OCI-LY7 (cell line): ENCODE measurements around the gene ANKRD65. TPM values are rescaled to one million over a fixed set of nuclear protein-coding genes. Genes with fewer than 3 reads are reported as not detected.
"Not testable (repeated sequence)": the region's sequence is repeated elsewhere in the genome, so short reads cannot be mapped to it uniquely, and the experiment has no call there.

ENCODE experiments used
- BruUV-seq: library from RNA; stranded (reverse); fragments of 400-500 nt; replicated peaks from 2 replicates; lab custom pipeline; 2021; lab: Mats Ljungman, UMichigan
- CTCF ChIA-PET: fragments of 300-600 bp; sonication (Branson Sonifier 250); formaldehyde crosslinking; loops from one replicate; lab custom pipeline; 2022; ENCODE audit warnings: antibody characterized with exemption; ENCODE audit not compliant: unreplicated experiment; lab: Charles Lee
- POLR2A ChIA-PET: fragments of 300-600 bp; sonication (Branson Sonifier 250); formaldehyde crosslinking; loops from one replicate; lab custom pipeline; 2022; ENCODE audit warnings: antibody characterized with exemption; lab: Charles Lee
- DNase-seq: peaks from one replicate; pipeline ENCODE4 v3.0.0-alpha.2; 2015; ENCODE audit warnings: low spot score
- H2AFZ ChIP-seq: fragments of 200-600 bp; sonication (generic), shearing (Covaris generic); 2 replicates; pipeline ENCODE4 v1.6.1; 2014; ENCODE audit warnings: mild to moderate bottlenecking, antibody characterized with exemption, low read length, moderate library complexity
- H3K27ac ChIP-seq: fragments of 200-600 bp; sonication (generic); 2 replicates; pipeline ENCODE4 v1.5.1; 2014; ENCODE audit warnings: mixed run types, low read depth, mild to moderate bottlenecking, moderate library complexity, low read length, inconsistent platforms; ENCODE audit not compliant: poor library complexity, severe bottlenecking
- H3K36me3 ChIP-seq: fragments of 200-600 bp; sonication (generic); 2 replicates; pipeline ENCODE4 v1.6.1; 2014; ENCODE audit warnings: mild to moderate bottlenecking, antibody characterized with exemption, low read length, moderate library complexity, mixed read lengths; ENCODE audit not compliant: insufficient read depth
- H3K4me1 ChIP-seq: fragments of 200-600 bp; sonication (generic); 2 replicates; pipeline ENCODE4 v1.5.1; 2014; ENCODE audit warnings: mild to moderate bottlenecking, low read length; ENCODE audit not compliant: insufficient read depth, poor library complexity, severe bottlenecking
- H3K4me2 ChIP-seq: fragments of 200-600 bp; sonication (generic); 2 replicates; pipeline ENCODE4 v1.6.1; 2014; ENCODE audit warnings: mild to moderate bottlenecking, low read length
- H3K4me3 ChIP-seq: fragments of 200-600 bp; sonication (generic); 2 replicates; pipeline ENCODE4 v1.5.1; 2014; ENCODE audit warnings: mild to moderate bottlenecking, low read depth, low read length; ENCODE audit not compliant: poor library complexity, severe bottlenecking
- H3K79me2 ChIP-seq: fragments of 200-600 bp; sonication (generic); 2 replicates; pipeline ENCODE4 v1.6.1; 2016; ENCODE audit warnings: low read depth, mild to moderate bottlenecking, low read length, moderate library complexity, mixed read lengths; ENCODE audit not compliant: insufficient read depth
- H3K9me2 ChIP-seq: fragments of 200-600 bp; sonication (generic); 2 replicates; pipeline ENCODE4 v1.6.1; 2016; ENCODE audit warnings: mild to moderate bottlenecking, low read length, mixed read lengths; ENCODE audit not compliant: insufficient read depth
- H3K9me3 ChIP-seq: fragments of 200-600 bp; sonication (generic); 2 replicates; pipeline ENCODE4 v1.6.1; 2014; ENCODE audit warnings: mild to moderate bottlenecking, mixed run types, low read length, mixed read lengths
- H4K20me1 ChIP-seq: fragments of 200-600 bp; sonication (generic); 2 replicates; pipeline ENCODE4 v1.6.1; 2014; ENCODE audit warnings: mild to moderate bottlenecking, antibody characterized with exemption, low read length, moderate library complexity, mixed read lengths; ENCODE audit not compliant: insufficient read depth
- EZH2phosphoT487 ChIP-seq: fragments of 200-600 bp; sonication (generic); IDR thresholded peaks from 2 replicates; pipeline ENCODE4 v1.6.1; 2018; ENCODE audit warnings: low read depth, borderline replicate concordance, mild to moderate bottlenecking, mixed run types, antibody characterized with exemption, low read length, moderate library complexity, mixed read lengths
- intact Hi-C: fragments of 100-400 bp; cut with micrococcal nuclease; formaldehyde crosslinking; loops from one replicate; pipeline ENCODE4 v1.10.0; 2022; ENCODE audit not compliant: unreplicated experiment
- total RNA-seq, 2 experiments: library from RNA; depleted of rRNA in 1 of 2; stranded (reverse); fragments of >200 nt in 1 of 2; shearing (Covaris generic) in 1 of 2; gene quantifications; 2 replicates each; pipeline ENCODE4 v1.2.3, GENCODE V29; 2014 to 2022
- TF ChIP-seq, protein P1 (sequence below): fragments of 200-600 bp; sonication (generic); conservative IDR thresholded peaks from 2 replicates; pipeline ENCODE4 v1.5.1; 2014; ENCODE audit warnings: mild to moderate bottlenecking, antibody characterized with exemption, low read length, moderate library complexity, mixed read lengths

The ANKRD65 gene
- total RNA-seq, 2 experiments from 2014 or later, result not detected

DNA sequence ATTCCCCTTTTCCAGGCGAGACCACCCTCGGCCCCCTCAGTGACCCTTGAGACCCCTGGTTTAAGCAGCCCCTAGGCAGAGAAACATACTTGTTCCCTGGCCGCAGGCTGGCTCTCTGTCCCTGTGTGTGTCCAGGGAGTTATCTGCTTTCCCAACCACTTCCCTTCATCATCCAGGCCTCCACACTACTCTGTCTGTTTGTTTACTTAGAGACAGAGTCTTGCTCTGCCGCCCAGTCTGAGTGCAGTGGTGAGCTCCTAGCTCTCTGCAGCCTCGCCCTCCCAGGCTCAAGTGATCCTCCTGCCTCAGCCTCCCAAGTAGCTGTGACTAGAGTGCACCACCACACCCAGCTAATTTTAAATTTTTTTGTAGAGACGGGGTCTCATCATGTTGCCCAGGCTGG is 8.6 kb upstream of the ANKRD65 start:
- Histone ChIP-seq H3K27ac (no peak overlapping the region), H3K4me1 (no peaks in the 10 kb centered on the region), H3K79me2 (no peaks in the 10 kb centered on the region), H2AFZ (no peak overlapping the region), H3K36me3 (no peaks in the 10 kb centered on the region), H4K20me1 (no peaks in the 10 kb centered on the region), H3K9me3 (no peaks in the 10 kb centered on the region), H3K4me3 (no peak overlapping the region), H3K4me2 (no peak overlapping the region), H3K9me2 (no peaks in the 10 kb centered on the region)
- ChIA-PET POLR2A (no interaction called here), CTCF (no interaction called here)
- no peak for TF ChIP-seq EZH2phosphoT487
- TF ChIP-seq, protein P1, sequence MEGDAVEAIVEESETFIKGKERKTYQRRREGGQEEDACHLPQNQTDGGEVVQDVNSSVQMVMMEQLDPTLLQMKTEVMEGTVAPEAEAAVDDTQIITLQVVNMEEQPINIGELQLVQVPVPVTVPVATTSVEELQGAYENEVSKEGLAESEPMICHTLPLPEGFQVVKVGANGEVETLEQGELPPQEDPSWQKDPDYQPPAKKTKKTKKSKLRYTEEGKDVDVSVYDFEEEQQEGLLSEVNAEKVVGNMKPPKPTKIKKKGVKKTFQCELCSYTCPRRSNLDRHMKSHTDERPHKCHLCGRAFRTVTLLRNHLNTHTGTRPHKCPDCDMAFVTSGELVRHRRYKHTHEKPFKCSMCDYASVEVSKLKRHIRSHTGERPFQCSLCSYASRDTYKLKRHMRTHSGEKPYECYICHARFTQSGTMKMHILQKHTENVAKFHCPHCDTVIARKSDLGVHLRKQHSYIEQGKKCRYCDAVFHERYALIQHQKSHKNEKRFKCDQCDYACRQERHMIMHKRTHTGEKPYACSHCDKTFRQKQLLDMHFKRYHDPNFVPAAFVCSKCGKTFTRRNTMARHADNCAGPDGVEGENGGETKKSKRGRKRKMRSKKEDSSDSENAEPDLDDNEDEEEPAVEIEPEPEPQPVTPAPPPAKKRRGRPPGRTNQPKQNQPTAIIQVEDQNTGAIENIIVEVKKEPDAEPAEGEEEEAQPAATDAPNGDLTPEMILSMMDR, result no peak
- DNase-seq, result no peak
- BruUV-seq, result no TSS peak
- intact Hi-C loops, result no loop called here

DNA sequence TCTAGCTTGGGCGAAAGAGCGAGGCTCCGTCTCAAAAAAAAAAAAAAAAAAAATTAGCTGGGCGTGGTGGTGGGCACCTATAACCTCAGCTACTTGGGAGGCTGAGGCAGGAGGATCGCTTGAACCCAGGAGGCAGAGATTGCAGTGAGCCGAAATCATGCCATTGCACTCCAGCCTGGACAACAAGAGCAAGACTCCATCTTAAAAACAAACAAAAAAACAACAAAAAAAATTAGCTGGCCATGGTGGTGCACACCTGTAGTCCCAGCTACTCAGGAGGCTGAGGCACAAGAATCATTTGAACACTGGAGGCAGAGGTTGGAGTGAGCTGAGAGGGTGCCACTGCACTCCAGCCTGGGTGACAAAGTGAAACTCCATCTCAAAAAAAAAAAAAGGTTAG is 7.9 kb upstream of the ANKRD65 start:
- H3K9me2 ChIP-seq, H3K36me3 ChIP-seq, H3K27ac ChIP-seq, BruUV-seq, H3K4me1 ChIP-seq, H2AFZ ChIP-seq, H3K4me2 ChIP-seq, DNase-seq, CTCF ChIA-PET, H3K79me2 ChIP-seq, H3K9me3 ChIP-seq, H4K20me1 ChIP-seq, intact Hi-C loops, H3K4me3 ChIP-seq: not testable (repeated sequence)
- POLR2A ChIA-PET, result interaction anchor here (0.7 kb wide), 1 partner anchor 24 kb away, joined by 3 read pairs; no protein-coding TSS in a partner anchor

DNA sequence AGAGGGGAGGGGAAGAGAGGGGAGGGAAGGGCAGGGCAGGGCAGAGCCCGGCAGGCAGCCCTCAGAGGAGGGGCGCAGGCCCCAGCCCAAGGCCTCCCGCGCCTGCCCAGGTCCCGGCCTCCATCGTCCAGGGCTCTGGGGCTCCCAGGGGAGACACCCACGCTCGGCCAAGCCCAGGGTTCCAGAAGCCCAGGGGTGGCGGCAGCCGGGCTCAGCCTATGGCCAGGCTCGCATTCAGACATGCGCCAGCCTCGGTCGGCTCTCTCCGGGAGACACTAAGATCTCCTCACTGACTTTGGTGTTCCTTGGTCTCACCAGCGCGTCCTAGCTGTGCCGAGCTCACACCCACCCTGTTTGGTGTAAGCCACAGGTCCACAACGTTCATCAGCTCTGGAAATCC is 7.1 kb upstream of the ANKRD65 start:
- no peak for DNase-seq
- H3K4me2 ChIP-seq, result no peak overlapping the region
- no peak overlapping the region for H3K27ac ChIP-seq
- intact Hi-C loops, result no loop called here
- no peaks in the 10 kb centered on the region for H3K9me3 ChIP-seq
- H3K4me3 ChIP-seq, result no peak overlapping the region
- no peak overlapping the region for H2AFZ ChIP-seq
- no peaks in the 10 kb centered on the region for H3K36me3 ChIP-seq
- ChIA-PET CTCF (no interaction called here), POLR2A (no interaction called here)
- no peaks in the 10 kb centered on the region for H3K79me2 ChIP-seq
- no peak for TF ChIP-seq EZH2phosphoT487
- TF ChIP-seq, protein P1, result no peak
- H4K20me1 ChIP-seq, result no peaks in the 10 kb centered on the region
- no peaks in the 10 kb centered on the region for H3K9me2 ChIP-seq
- H3K4me1 ChIP-seq, result no peaks in the 10 kb centered on the region
- no TSS peak for BruUV-seq
